Mesenchymal stem cell (in vitro differentiated cells and primary cell): ENCODE measurements around the gene AHCY.
"Not testable (repeated sequence)": the region's sequence is repeated elsewhere in the genome, so short reads cannot be mapped to it uniquely, and the experiment has no call there.

Source experiments
- DNase-seq: peaks from one replicate; pipeline ENCODE4 v3.0.0-alpha.2; 2013
- H2AFZ ChIP-seq: one replicate; pipeline ENCODE4 v1.6.1; 2013; ENCODE audit warnings: low read depth, mild to moderate bottlenecking, control low read depth, inconsistent platforms, low read length, moderate library complexity
- H2AK5ac ChIP-seq: 2 replicates; pipeline ENCODE4 v1.6.1; 2013; ENCODE audit warnings: low read length, moderate library complexity, mild to moderate bottlenecking, inconsistent platforms; ENCODE audit not compliant: severe bottlenecking
- H2BK120ac ChIP-seq: one replicate; pipeline ENCODE4 v1.6.1; 2013; ENCODE audit warnings: low read depth, mild to moderate bottlenecking, inconsistent platforms, low read length, moderate library complexity
- H2BK12ac ChIP-seq, 2 experiments: one replicate each; pipeline ENCODE4 v1.6.1; 2013; ENCODE audit warnings: inconsistent platforms in 2 of 2, low read length in 2 of 2, mild to moderate bottlenecking in 2 of 2, moderate library complexity in 2 of 2, control low read depth in 1 of 2
- H2BK15ac ChIP-seq: one replicate; pipeline ENCODE4 v1.6.1; 2013; ENCODE audit warnings: mild to moderate bottlenecking, low read depth, inconsistent platforms; ENCODE audit not compliant: poor library complexity, severe bottlenecking
- H2BK5ac ChIP-seq: 2 replicates; pipeline ENCODE4 v1.6.1; 2013; ENCODE audit warnings: low read depth, mild to moderate bottlenecking, low read length, control low read depth, inconsistent platforms; ENCODE audit not compliant: poor library complexity, severe bottlenecking
- H3K14ac ChIP-seq, 2 experiments: one replicate each; pipeline ENCODE4 v1.6.1; 2013; ENCODE audit warnings: inconsistent platforms in 2 of 2, low read length in 2 of 2, control low read depth in 1 of 2, mild to moderate bottlenecking in 1 of 2, moderate library complexity in 1 of 2
- H3K18ac ChIP-seq, 2 experiments: one replicate each; pipeline ENCODE4 v1.6.1; 2013; ENCODE audit warnings: inconsistent platforms in 2 of 2, low read length in 2 of 2, control low read depth in 1 of 2, low read depth in 1 of 2, mild to moderate bottlenecking in 1 of 2
- H3K23ac ChIP-seq, 2 experiments: one replicate each; pipeline ENCODE4 v1.6.1; 2013; ENCODE audit warnings: inconsistent platforms in 2 of 2, low read length in 2 of 2, mild to moderate bottlenecking in 2 of 2, moderate library complexity in 2 of 2, control low read depth in 1 of 2
- H3K27ac ChIP-seq: 2 replicates; pipeline ENCODE4 v1.5.1; 2013; ENCODE audit warnings: mild to moderate bottlenecking, moderate library complexity, low read length, control low read depth, inconsistent platforms; ENCODE audit not compliant: poor library complexity, severe bottlenecking
- H3K27me3 ChIP-seq, 2 experiments: 2 replicates each; pipeline versions ENCODE4 v1.6.1 to v1.7.0; 2013; ENCODE audit warnings: low read length in 2 of 2, mild to moderate bottlenecking in 2 of 2, moderate library complexity in 2 of 2, control low read depth in 1 of 2, inconsistent platforms in 1 of 2; ENCODE audit not compliant: control insufficient read depth in 1 of 2, insufficient read depth in 1 of 2
- H3K36me3 ChIP-seq, 2 experiments: 2 replicates each; pipeline versions ENCODE4 v1.6.1 to v1.7.0; 2013; ENCODE audit warnings: low read length in 2 of 2, control low read depth in 1 of 2, inconsistent platforms in 1 of 2, low read depth in 1 of 2, mild to moderate bottlenecking in 1 of 2; ENCODE audit not compliant: insufficient read depth in 2 of 2, control insufficient read depth in 1 of 2
- H3K4ac ChIP-seq, 2 experiments: one replicate each; pipeline ENCODE4 v1.6.1; 2013; ENCODE audit warnings: inconsistent platforms in 2 of 2, low read length in 2 of 2, mild to moderate bottlenecking in 2 of 2, moderate library complexity in 2 of 2, control low read depth in 1 of 2, low read depth in 1 of 2
- H3K4me1 ChIP-seq: 2 replicates; pipeline ENCODE4 v1.6.1; 2013; ENCODE audit warnings: low read depth, low read length, control low read depth; ENCODE audit not compliant: control insufficient read depth, insufficient read depth
- H3K4me2 ChIP-seq: 2 replicates; pipeline ENCODE4 v1.6.1; 2013; ENCODE audit warnings: low read length, mild to moderate bottlenecking, inconsistent platforms; ENCODE audit not compliant: poor library complexity, severe bottlenecking
- H3K4me3 ChIP-seq, 2 experiments: 2 replicates each; pipeline versions ENCODE4 v1.5.1 to v1.7.0; 2013; ENCODE audit warnings: low read length in 2 of 2, mild to moderate bottlenecking in 2 of 2, control low read depth in 1 of 2, low read depth in 1 of 2; ENCODE audit not compliant: insufficient read depth in 1 of 2
- H3K79me1 ChIP-seq: replicated peaks from 2 replicates; pipeline ENCODE4 v1.6.1; 2013; ENCODE audit warnings: mild to moderate bottlenecking, control low read depth, low read length, inconsistent platforms; ENCODE audit not compliant: poor library complexity, severe bottlenecking
- H3K9ac ChIP-seq: 2 replicates; pipeline ENCODE4 v1.7.0; 2013; ENCODE audit warnings: mild to moderate bottlenecking, low read length, moderate library complexity
- H3K9me3 ChIP-seq: 2 replicates; pipeline ENCODE4 v1.7.0; 2013; ENCODE audit warnings: mild to moderate bottlenecking, low read length; ENCODE audit not compliant: control insufficient read depth
- H4K8ac ChIP-seq: one replicate; pipeline ENCODE4 v1.6.1; 2013; ENCODE audit warnings: inconsistent platforms, mild to moderate bottlenecking, low read length, moderate library complexity
- H4K91ac ChIP-seq: one replicate; pipeline ENCODE4 v1.6.1; 2013; ENCODE audit warnings: mild to moderate bottlenecking, low read length, inconsistent platforms
- whole genome bisulfite sequencing: methylation state at CpG from one replicate; pipeline ENCODE4 v1.1.7; 2013; ENCODE audit warnings: mixed read lengths; 5-methylcytosine and 5-hydroxymethylcytosine counted together

AHCY gene

DNA sequence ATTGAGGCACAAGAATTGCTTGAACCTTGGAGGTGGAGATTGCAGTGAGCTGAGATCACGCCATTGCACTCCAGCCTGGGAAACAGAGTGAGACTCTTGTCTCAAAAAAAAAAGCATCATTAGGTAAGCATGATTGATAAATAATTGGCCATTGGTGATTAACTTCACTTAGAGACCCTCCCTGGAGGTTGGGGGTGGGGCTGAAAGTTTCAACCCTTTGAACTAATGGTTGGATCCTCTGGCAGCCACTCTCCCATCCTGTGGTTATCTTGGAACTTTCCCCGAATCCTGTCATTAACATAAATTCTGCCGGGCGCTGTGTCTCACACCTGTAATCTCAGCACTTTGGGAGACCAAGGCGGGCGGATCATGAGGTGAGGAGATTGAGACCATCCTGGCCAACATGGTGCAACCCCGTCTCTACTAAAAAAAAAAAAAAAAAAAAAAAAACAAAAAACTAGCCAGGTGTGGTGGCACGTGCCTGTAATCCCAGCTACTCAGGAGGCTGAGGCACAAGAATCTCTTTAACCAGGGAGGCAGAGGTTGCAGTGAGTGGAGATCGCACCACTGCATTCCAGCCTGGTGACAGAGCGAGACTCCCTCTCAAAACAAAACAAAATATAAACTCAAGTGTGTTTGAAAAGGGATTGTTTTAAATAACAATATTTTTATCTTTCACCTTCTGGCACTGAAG is 42.8 kb upstream of the AHCY start:
- H3K4ac ChIP-seq, DNase-seq, H3K14ac ChIP-seq, H3K27ac ChIP-seq, H3K27me3 ChIP-seq, H2BK5ac ChIP-seq, H3K18ac ChIP-seq, H3K23ac ChIP-seq, H3K9me3 ChIP-seq, H2AK5ac ChIP-seq, H3K4me1 ChIP-seq, H3K4me2 ChIP-seq, H4K8ac ChIP-seq, H2BK12ac ChIP-seq, H3K79me1 ChIP-seq, H3K36me3 ChIP-seq, H2AFZ ChIP-seq, H2BK120ac ChIP-seq, H3K9ac ChIP-seq, H2BK15ac ChIP-seq, H4K91ac ChIP-seq, H3K4me3 ChIP-seq: not testable (repeated sequence)
- WGBS, result 81% methylated on average over 6 of the region's 10 CpGs

DNA sequence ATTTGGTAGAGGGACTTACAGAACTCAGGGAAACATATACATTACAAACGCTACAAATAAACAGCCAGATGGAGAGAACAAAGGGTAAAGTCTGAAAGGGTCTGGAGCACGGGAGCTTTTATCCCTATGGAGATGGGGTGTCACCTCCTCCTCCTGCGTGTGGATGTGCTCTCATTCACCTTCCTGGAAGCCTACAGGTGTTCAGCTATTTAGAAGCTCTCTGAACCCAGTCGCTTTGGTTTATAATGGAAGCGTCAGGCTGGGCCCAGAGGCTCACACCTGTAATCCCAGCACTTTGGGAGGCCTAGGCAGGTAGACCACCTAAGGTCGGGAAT is 42.2 kb upstream of the AHCY start:
- Histone ChIP-seq H3K4me3 (no peak overlapping the region), H3K23ac (no peak overlapping the region), H2BK5ac (no peak overlapping the region), H4K8ac (no peak overlapping the region), H3K9ac (no peak overlapping the region), H3K27me3 (no peaks in the 10 kb centered on the region), H3K9me3 (no peaks in the 10 kb centered on the region), H3K14ac (no peak overlapping the region), H3K79me1 (no peaks in the 10 kb centered on the region), H2AK5ac (no peak overlapping the region), H2BK120ac (no peak overlapping the region), H4K91ac (no peak overlapping the region), H3K4me2 (no peak overlapping the region), H3K4ac (no peak overlapping the region), H3K4me1 (peaks cover 2% of the 10 kb centered on the region), H2AFZ (no peak overlapping the region), H3K36me3 (no peaks in the 10 kb centered on the region), H3K18ac (no peak overlapping the region), H2BK12ac (no peak overlapping the region), H2BK15ac (no peak overlapping the region), H3K27ac (no peak overlapping the region)
- WGBS, result 67% methylated on average over 4 of the region's 6 CpGs
- no peak for DNase-seq

DNA sequence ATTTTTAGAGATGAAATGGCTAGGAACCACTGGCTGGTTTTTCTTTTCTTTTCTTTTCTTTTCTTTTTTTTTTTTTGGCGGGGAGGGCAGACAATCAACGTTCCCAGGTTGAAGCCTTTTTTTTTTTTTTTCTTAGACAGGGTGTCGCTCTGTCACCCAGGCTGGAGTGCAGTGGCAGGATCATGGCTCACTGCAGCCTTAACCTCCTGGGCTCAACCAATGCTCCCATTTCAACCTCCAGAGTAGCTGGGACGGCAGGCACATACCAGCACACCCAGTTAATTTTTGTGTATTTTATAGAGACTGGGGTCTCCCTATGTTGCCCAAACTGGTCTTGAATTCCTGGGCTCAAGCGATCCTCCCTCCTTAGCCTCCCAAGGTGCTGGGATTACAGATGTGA is 41.1 kb upstream of the AHCY start:
- Histone ChIP-seq H3K23ac (no peak overlapping the region), H3K18ac (no peak overlapping the region), H3K14ac (no peak overlapping the region), H4K8ac (no peak overlapping the region), H3K9me3 (no peaks in the 10 kb centered on the region), H2BK15ac (no peak overlapping the region), H2BK12ac (no peak overlapping the region), H3K4me1 (peaks cover 4% of the 10 kb centered on the region), H4K91ac (no peak overlapping the region), H3K27ac (no peak overlapping the region), H3K9ac (no peak overlapping the region), H2BK120ac (no peak overlapping the region), H3K4me3 (no peak overlapping the region), H3K4ac (no peak overlapping the region), H2BK5ac (no peak overlapping the region), H3K79me1 (no peaks in the 10 kb centered on the region), H2AK5ac (no peak overlapping the region), H3K36me3 (no peaks in the 10 kb centered on the region), H3K27me3 (no peaks in the 10 kb centered on the region), H3K4me2 (no peak overlapping the region), H2AFZ (no peak overlapping the region)
- DNase-seq, result no peak
- 79% methylated on average over 4 of the region's 5 CpGs for WGBS

DNA sequence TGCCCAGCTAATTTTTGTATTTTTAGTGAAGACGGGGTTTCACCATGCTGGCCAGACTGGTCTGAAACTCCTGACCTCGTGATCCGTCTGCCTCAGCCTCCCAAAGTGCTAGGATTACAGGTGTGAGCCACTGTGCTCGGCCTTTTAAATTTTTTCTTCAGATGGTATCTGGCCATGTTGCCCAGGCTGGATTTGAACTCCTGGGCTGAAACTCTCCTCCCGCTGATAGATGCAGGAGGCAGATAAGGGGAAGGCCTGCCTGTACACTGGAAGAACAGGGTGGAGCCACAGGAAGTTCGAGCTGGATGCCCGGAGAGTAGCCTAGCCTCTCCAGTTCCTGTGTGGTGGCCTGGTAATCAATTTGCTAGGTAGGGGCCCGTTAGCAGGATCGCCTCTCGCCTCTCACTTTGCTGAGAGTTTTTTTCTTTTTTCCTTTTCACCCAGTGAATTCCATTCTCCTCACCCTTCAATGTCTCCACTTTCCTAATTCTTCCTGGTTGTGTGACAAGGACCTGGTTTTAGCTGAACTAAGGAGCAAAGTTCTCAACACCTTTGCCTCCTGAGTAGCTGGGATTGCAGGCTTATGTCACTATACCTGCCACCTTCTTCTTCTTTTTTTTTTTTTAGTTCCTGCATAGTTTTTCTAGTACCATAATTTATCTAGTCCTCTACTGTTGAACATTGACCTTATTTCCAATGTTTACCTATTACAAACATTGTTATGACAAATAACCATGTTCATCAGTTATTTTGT is 40.5 kb upstream of the AHCY start:
- no peak overlapping the region for H3K23ac ChIP-seq
- DNase-seq, result no peak
- H2AK5ac ChIP-seq, result no peak overlapping the region
- H2BK5ac ChIP-seq, result no peak overlapping the region
- no peak overlapping the region for H3K27ac ChIP-seq
- no peak overlapping the region for H3K4ac ChIP-seq
- no peak overlapping the region for H2AFZ ChIP-seq
- no peak overlapping the region for H2BK12ac ChIP-seq
- H3K14ac ChIP-seq, result no peak overlapping the region
- 76% methylated on average over 10 of the region's 10 CpGs for WGBS
- H4K91ac ChIP-seq, result no peak overlapping the region
- H3K79me1 ChIP-seq, result no peaks in the 10 kb centered on the region
- peak overlapping the region; percentile 37 for H4K8ac ChIP-seq
- no peak overlapping the region for H3K4me2 ChIP-seq
- H3K18ac ChIP-seq, result no peak overlapping the region
- no peak overlapping the region for H2BK120ac ChIP-seq
- no peak overlapping the region for H2BK15ac ChIP-seq
- peaks cover 4% of the 10 kb centered on the region for H3K4me1 ChIP-seq
- H3K9ac ChIP-seq, result no peak overlapping the region
- H3K36me3 ChIP-seq, result no peaks in the 10 kb centered on the region
- no peak overlapping the region for H3K4me3 ChIP-seq
- H3K9me3 ChIP-seq, result no peaks in the 10 kb centered on the region
- H3K27me3 ChIP-seq, result no peaks in the 10 kb centered on the region
